Nephron progenitor cell (in vitro differentiated cells): ENCODE data around the gene MYOM1.
"Not testable (repeated sequence)": the region's sequence is repeated elsewhere in the genome, so short reads cannot be mapped to it uniquely, and the experiment has no call there.

Source experiments
- DNase-seq: peaks from one replicate; pipeline ENCODE4 v3.0.0; 2021
- H3K27ac Mint-ChIP-seq: 2 replicates; pipeline ENCODE4 v1.8.0; 2021; ENCODE audit warnings: mild to moderate bottlenecking, moderate library complexity, mixed read lengths
- H3K27me3 Mint-ChIP-seq: 2 replicates; pipeline ENCODE4 v1.8.0; 2021; ENCODE audit warnings: mild to moderate bottlenecking, low read depth, mixed read lengths; ENCODE audit not compliant: poor library complexity
- H3K36me3 Mint-ChIP-seq: 2 replicates; pipeline ENCODE4 v1.8.0; 2021; ENCODE audit warnings: low read depth, mixed read lengths
- H3K4me1 Mint-ChIP-seq: 2 replicates; pipeline ENCODE4 v1.8.0; 2021; ENCODE audit warnings: mixed read lengths
- H3K4me3 Mint-ChIP-seq: 2 replicates; pipeline ENCODE4 v1.8.0; 2021; ENCODE audit warnings: mild to moderate bottlenecking, moderate library complexity, mixed read lengths
- H3K9me3 Mint-ChIP-seq: 2 replicates; pipeline ENCODE4 v1.8.0; 2021; ENCODE audit warnings: mild to moderate bottlenecking, moderate library complexity, mixed read lengths
- CTCF ChIP-seq: fragments of 200-600 bp; sonication (generic); IDR thresholded peaks from 2 replicates; pipeline ENCODE4 v1.5.0; 2021; ENCODE audit warnings: antibody characterized with exemption

The MYOM1 gene

GRCh38 chr18:3205239-3205638 is 14.5 kb downstream of the MYOM1 start:
- Mint-ChIP-seq H3K4me3 (no peak overlapping the region), H3K9me3 (peaks cover 39% of the 10 kb centered on the region), H3K36me3 (peaks cover 21% of the 10 kb centered on the region), H3K4me1 (no peaks in the 10 kb centered on the region), H3K27ac (no peak overlapping the region), H3K27me3 (peaks cover 3% of the 10 kb centered on the region)
- no peak for DNase-seq
- no peak for TF ChIP-seq CTCF

- no peak for DNase-seq
- no peaks in the 10 kb centered on the region for H3K4me1 Mint-ChIP-seq
- H3K4me3 Mint-ChIP-seq: no peak overlapping the region
- peaks cover 21% of the 10 kb centered on the region for H3K36me3 Mint-ChIP-seq
- peaks cover 37% of the 10 kb centered on the region for H3K9me3 Mint-ChIP-seq
- H3K27ac Mint-ChIP-seq: no peak overlapping the region
- no peak for TF ChIP-seq CTCF
- H3K27me3 Mint-ChIP-seq: no peaks in the 10 kb centered on the region
These were observed 19.7 kb downstream of the MYOM1 start for GRCh38 chr18:3199942-3200645.

GRCh38 chr18:3198260-3198860 is 21.4 kb downstream of the MYOM1 start:
- H3K36me3 Mint-ChIP-seq, H3K27ac Mint-ChIP-seq, DNase-seq, H3K4me1 Mint-ChIP-seq, H3K4me3 Mint-ChIP-seq, H3K27me3 Mint-ChIP-seq: not testable (repeated sequence)
- peaks cover 20% of the 10 kb centered on the region for H3K9me3 Mint-ChIP-seq

- DNase-seq: no peak
- H3K4me3 Mint-ChIP-seq: no peak overlapping the region
- H3K27me3 Mint-ChIP-seq: no peaks in the 10 kb centered on the region
- H3K4me1 Mint-ChIP-seq: peaks cover 12% of the 10 kb centered on the region
- TF ChIP-seq CTCF: no peak
- no peaks in the 10 kb centered on the region for H3K9me3 Mint-ChIP-seq
- H3K27ac Mint-ChIP-seq: peak overlapping the region; percentile 80
- H3K36me3 Mint-ChIP-seq: no peaks in the 10 kb centered on the region
These were observed 24.7 kb downstream of the MYOM1 start for GRCh38 chr18:3194947-3195612.

GRCh38 chr18:3193331-3193730 is 26.4 kb downstream of the MYOM1 start:
- Mint-ChIP-seq H3K27me3 (no peaks in the 10 kb centered on the region), H3K4me3 (no peak overlapping the region), H3K4me1 (peaks cover 12% of the 10 kb centered on the region), H3K27ac (no peak overlapping the region), H3K9me3 (peaks cover 4% of the 10 kb centered on the region), H3K36me3 (no peaks in the 10 kb centered on the region)
- DNase-seq: no peak
- no peak for TF ChIP-seq CTCF

- H3K4me3 Mint-ChIP-seq: no peak overlapping the region
- H3K36me3 Mint-ChIP-seq: no peaks in the 10 kb centered on the region
- TF ChIP-seq CTCF: no peak
- peaks cover 12% of the 10 kb centered on the region for H3K4me1 Mint-ChIP-seq
- no peaks in the 10 kb centered on the region for H3K27me3 Mint-ChIP-seq
- no peak overlapping the region for H3K27ac Mint-ChIP-seq
- peaks cover 4% of the 10 kb centered on the region for H3K9me3 Mint-ChIP-seq
- DNase-seq: no peak
These were observed 27.0 kb downstream of the MYOM1 start for GRCh38 chr18:3192752-3193151.
